C4-2B (cell line): ENCODE measurements around the gene TCF4.

Experiments used
- H3K27ac ChIP-seq: fragments of 450-650 bp; 2 replicates; pipeline ENCODE4 v1.5.1; 2017
- ZFX ChIP-seq: fragments of 450-650 bp; IDR thresholded peaks from 2 replicates; pipeline ENCODE4 v1.6.1; 2017
- TF ChIP-seq, protein P1 (sequence below): fragments of 450-650 bp; conservative IDR thresholded peaks from 2 replicates; pipeline ENCODE4 v1.5.1; 2017; ENCODE audit warnings: mild to moderate bottlenecking

TCF4 gene

DNA sequence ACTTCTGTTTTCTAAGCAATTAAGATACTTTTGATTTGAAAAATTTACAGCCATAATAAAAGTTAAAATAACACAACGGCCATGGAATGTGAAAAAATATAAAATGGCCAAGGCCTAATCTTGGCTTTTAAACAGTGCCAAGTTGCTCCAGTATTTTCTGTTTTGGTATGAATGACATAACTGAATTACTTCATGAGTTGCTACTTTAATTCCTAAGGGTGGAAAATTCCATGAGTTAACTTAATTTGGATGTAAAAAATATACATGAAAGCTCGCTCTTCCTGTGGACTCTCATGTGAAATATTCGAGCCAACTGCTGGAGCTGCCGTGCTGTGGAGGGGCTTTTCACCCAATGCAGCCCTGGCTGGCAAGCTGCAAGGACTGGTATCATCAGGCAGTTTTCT lies 342.8 kb downstream of the TCF4 start:
- H3K27ac ChIP-seq, result no peak overlapping the region
- TF ChIP-seq, protein P1, sequence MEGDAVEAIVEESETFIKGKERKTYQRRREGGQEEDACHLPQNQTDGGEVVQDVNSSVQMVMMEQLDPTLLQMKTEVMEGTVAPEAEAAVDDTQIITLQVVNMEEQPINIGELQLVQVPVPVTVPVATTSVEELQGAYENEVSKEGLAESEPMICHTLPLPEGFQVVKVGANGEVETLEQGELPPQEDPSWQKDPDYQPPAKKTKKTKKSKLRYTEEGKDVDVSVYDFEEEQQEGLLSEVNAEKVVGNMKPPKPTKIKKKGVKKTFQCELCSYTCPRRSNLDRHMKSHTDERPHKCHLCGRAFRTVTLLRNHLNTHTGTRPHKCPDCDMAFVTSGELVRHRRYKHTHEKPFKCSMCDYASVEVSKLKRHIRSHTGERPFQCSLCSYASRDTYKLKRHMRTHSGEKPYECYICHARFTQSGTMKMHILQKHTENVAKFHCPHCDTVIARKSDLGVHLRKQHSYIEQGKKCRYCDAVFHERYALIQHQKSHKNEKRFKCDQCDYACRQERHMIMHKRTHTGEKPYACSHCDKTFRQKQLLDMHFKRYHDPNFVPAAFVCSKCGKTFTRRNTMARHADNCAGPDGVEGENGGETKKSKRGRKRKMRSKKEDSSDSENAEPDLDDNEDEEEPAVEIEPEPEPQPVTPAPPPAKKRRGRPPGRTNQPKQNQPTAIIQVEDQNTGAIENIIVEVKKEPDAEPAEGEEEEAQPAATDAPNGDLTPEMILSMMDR, result no peak
- no peak for TF ChIP-seq ZFX

DNA sequence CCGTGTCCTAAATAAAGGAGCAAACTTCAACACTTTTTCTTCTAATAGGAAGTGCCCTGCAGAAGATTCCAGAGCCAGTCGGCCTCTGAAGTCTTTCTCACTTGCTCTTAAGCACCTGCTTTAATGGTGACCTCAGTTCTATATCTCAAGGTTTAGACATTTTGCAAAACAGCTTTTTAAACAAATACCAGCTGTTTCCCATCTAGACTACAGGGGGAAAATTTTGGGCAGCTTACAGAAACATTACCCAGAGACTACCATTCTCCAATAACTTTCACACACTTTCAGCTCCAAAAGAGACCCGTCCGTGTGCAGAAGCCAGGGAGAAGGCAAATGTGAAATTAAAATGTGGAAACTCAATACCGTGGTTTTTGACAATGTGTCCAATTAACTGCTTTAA lies 343.4 kb downstream of the TCF4 start:
- no peak overlapping the region for H3K27ac ChIP-seq

DNA sequence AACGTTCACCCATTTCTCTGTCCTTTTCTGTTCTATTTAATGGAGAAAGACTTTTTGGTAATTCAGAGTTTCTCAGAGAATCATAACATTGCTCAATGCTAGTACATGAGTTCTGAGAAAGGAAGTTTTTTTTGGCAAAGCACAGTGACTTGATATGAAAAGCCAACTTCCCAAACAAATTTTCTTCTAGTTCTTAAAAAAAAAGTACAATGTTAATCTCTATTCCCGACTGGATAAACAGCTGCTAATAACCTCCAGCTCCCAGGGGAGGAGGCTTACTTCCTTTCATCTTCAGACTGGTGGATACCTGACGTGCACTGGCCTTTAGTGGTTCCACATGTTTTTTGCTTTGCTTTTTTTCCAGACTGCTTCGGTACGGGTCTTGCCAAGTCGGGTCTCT lies 344.1 kb downstream of the TCF4 start:
- TF ChIP-seq, protein P1, result no peak
- TF ChIP-seq ZFX, result no peak
- no peak overlapping the region for H3K27ac ChIP-seq

More for the DNA sequence above, 343.4 kb downstream of the TCF4 start:
- TF ChIP-seq, protein P1, result no peak
- TF ChIP-seq ZFX, result no peak

DNA sequence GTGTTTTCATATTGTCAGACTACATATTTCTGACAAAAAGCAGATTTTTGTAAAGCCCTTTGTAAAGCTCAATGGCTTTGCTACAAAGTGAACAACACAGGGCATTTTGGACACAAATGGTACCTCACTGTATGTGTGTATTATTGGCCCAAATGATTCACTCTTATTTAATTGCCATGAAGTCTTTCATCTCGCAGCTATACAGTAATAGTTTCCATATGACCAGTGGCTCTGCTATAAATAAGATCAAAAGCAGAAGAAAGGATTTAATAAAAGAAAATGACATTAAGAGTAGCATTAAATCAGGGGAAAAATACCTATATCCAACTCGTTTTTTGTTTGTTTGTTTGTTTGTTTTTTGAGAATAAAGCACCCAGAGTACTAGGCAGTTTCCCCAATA lies 344.7 kb downstream of the TCF4 start:
- TF ChIP-seq, protein P1, result no peak
- TF ChIP-seq ZFX, result no peak
- no peak overlapping the region for H3K27ac ChIP-seq

DNA sequence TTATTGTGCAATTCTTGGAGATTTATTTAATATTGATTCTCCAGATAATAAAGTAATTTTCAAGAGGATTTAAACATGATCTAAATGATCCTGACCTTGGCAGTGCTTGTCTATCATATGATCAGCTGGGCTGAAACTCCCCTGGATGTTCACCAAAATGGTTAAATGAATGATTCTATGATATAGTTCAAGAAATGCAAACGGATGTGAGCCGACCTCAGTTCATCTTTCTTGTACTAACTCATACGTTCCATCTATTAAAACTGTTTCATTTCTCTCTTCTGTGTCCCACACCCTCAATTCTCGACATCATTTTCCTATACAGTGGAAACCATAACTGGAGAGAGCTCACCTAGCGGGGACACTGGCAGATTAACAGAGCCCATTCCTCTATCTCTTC lies 347.0 kb downstream of the TCF4 start:
- TF ChIP-seq, protein P1, result no peak
- TF ChIP-seq ZFX, result no peak
- H3K27ac ChIP-seq, result no peak overlapping the region

DNA sequence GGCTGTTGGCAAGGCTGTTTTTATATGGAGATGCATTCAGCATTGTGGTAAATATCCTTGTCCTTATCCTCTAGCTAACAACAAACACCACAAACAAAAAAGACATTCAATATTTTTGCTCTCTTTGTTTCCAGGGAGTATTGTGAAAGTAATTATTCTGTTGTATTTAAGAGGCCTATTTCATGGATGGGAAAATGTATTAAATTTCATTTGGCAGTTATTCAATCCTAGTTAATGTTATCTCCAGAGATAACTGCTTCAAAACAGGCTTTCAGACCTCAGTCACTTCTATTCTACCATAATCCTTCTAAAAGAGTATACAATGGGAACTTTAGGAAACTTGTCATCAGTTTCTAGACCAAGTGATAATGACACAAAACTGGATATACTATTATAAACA lies 348.3 kb downstream of the TCF4 start:
- TF ChIP-seq, protein P1, result no peak
- no peak for TF ChIP-seq ZFX
- H3K27ac ChIP-seq, result no peak overlapping the region

DNA sequence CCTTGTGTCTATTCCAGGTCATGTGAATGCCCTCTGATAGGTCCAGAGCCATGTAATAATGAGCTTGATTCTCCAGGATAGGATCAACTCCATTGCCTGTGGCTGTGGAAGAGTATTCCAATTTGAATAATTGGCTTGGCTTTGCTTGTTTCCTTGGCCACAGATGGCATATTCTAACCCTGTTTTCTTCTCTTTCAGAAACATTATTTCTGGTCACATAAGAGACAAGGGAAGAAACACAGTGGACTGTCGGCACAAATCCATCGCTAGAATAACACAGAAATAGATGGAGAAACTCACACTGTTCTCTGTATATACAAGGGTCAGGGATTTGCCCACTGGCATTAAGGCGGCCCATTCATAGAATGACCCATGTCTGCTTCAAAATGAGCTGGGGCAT lies 350.3 kb downstream of the TCF4 start:
- no peak overlapping the region for H3K27ac ChIP-seq
- TF ChIP-seq, protein P1, result no peak
- no peak for TF ChIP-seq ZFX
